ENCODE results near the gene LYZL6.
"Not testable (repeated sequence)": the region's sequence is repeated elsewhere in the genome, so short reads cannot be mapped to it uniquely, and the experiment has no call there.

Gene LYZL6

DNA sequence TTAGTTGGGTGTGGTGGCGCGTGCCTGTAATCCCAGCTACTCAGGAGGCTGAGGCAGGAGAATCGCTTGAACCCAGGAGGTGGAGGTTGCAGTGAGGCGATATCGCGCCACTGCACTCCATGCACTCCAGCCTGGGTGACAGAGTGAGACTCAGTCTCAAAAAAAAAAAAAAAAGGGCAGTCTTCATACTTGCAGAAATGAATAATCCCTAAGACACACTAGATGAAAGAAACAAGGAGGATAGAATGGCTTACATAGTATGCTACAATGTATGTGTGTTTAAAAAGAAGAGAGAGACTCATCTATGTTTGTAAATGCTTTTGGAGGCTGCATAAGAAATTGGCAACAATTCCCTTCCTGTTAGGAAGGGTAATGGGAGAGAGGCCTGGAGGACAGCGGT lies 45.7 kb downstream of the LYZL6 start:
- not testable (repeated sequence) for H3K4me1 ChIP-seq (ENCODE audit: control insufficient read depth, insufficient read depth, low read length, poor library complexity, severe bottlenecking); H3K36me3 ChIP-seq (ENCODE audit: control insufficient read depth, insufficient read depth, low read length); H3K9me3 ChIP-seq (ENCODE audit: control insufficient read depth, low read length); DNase-seq; H3K4me3 ChIP-seq (ENCODE audit: insufficient read depth, low read depth, low read length, poor library complexity, severe bottlenecking); H3K27me3 ChIP-seq (replicated peaks; ENCODE audit: control insufficient read depth, insufficient read depth, low read length, poor library complexity, severe bottlenecking)
- peak overlapping the region; percentile 16 for H3K27ac ChIP-seq (ENCODE audit: insufficient read depth, low read length, poor library complexity, severe bottlenecking)

DNA sequence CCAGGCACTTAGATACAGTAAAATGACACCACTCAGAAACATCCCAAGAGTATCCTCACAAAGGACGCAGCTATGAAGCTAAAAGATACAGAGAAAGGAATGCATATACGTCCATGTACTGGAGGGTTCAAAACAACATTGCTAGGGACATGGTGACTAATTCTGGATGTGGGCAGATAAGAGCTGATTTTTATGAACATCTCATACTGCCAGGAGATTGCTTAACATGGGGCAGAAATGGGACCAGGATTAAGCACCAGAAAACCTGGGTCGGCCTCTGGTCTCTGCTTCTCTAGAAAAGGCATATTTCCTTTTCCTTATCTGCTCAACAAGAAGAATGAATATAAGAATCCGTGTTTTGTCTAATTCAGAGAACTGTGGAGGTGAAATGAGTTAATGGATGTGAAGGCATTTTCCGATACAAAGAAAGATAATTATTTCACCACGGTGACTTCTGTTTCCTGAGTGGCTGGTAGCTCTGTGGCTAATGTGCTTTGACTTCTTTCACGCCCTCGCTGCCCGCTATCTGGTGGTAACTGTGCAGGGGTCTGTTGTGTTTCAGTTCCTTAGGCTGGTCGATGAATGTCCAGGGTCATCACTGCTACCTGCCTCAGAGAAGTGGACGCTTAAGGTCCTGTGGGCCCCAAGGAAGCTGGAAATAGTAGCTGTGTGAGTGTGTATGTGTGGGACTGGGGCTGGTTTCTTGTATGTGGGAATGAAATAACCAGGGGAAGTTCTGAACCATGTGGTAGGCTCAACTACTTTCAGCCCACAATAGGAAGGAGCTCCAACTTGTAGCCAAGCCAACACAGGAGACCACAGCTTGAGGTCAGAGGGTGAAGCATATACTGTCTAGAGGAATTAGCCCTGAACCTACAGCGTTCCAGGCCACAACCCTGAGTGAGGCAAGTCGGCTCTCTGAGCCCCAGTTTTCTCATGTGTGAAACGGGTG lies 47.6 kb downstream of the LYZL6 start:
- Histone ChIP-seq H3K27me3 (replicated peaks; ENCODE audit: control insufficient read depth, insufficient read depth, low read length, poor library complexity, severe bottlenecking) (no peaks in the 10 kb centered on the region), H3K4me1 (ENCODE audit: control insufficient read depth, insufficient read depth, low read length, poor library complexity, severe bottlenecking) (peaks cover 3% of the 10 kb centered on the region), H3K36me3 (ENCODE audit: control insufficient read depth, insufficient read depth, low read length) (no peaks in the 10 kb centered on the region), H3K4me3 (ENCODE audit: insufficient read depth, low read depth, low read length, poor library complexity, severe bottlenecking) (no peak overlapping the region), H3K27ac (ENCODE audit: insufficient read depth, low read length, poor library complexity, severe bottlenecking) (no peak overlapping the region), H3K9me3 (ENCODE audit: control insufficient read depth, low read length) (no peaks in the 10 kb centered on the region)
- peak in 1 of 3 donors; percentile 31 for DNase-seq

DNA sequence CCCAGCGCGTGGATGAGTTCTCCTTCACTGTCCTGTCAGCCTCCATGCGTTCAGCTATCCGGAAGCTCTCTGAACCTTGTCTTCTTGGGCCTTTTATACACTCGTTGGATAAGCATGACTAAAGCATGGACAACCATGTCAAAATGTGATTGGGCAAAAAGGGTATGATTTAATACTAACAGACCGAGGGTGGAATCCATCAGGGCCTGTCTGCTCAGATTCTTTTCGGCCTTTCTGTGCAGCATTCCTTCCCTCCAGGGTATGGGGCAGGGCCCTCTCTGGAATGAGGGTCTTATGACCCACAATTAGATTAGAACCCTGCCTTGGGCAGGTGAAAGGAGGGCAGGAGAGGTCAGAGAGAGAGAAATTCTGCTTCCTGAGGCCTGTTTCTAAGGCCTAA lies 49.3 kb downstream of the LYZL6 start:
- H3K4me3 ChIP-seq (ENCODE audit: insufficient read depth, low read depth, low read length, poor library complexity, severe bottlenecking): no peak overlapping the region
- peaks cover 3% of the 10 kb centered on the region for H3K4me1 ChIP-seq (ENCODE audit: control insufficient read depth, insufficient read depth, low read length, poor library complexity, severe bottlenecking)
- H3K27ac ChIP-seq (ENCODE audit: insufficient read depth, low read length, poor library complexity, severe bottlenecking): no peak overlapping the region
- no peak for DNase-seq
- no peaks in the 10 kb centered on the region for H3K27me3 ChIP-seq (replicated peaks; ENCODE audit: control insufficient read depth, insufficient read depth, low read length, poor library complexity, severe bottlenecking)
- H3K9me3 ChIP-seq (ENCODE audit: control insufficient read depth, low read length): no peaks in the 10 kb centered on the region
- H3K36me3 ChIP-seq (ENCODE audit: control insufficient read depth, insufficient read depth, low read length): no peaks in the 10 kb centered on the region

DNA sequence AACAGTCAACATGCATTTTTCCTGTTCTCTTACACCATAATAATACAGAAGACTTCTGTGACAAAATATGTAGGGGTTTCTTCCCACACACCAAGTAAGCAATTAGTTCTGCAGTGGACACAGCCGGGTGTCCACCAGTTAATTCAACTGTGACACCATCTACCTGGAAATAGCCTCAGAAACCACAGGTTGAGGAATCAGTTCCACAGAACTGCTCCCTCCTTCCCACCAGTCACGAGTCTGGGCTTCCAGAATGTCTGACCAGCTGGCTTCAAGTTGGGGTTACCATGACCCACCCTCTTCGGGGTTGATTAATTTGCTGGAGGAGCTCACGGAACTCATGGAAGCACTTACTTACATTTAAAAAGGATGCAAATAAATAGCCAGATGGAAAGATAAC lies 49.8 kb downstream of the LYZL6 start:
- Histone ChIP-seq H3K4me1 (ENCODE audit: control insufficient read depth, insufficient read depth, low read length, poor library complexity, severe bottlenecking) (peaks cover under 1% of the 10 kb centered on the region), H3K9me3 (ENCODE audit: control insufficient read depth, low read length) (no peaks in the 10 kb centered on the region), H3K36me3 (ENCODE audit: control insufficient read depth, insufficient read depth, low read length) (no peaks in the 10 kb centered on the region), H3K4me3 (ENCODE audit: insufficient read depth, low read depth, low read length, poor library complexity, severe bottlenecking) (no peak overlapping the region), H3K27ac (ENCODE audit: insufficient read depth, low read length, poor library complexity, severe bottlenecking) (no peak overlapping the region), H3K27me3 (replicated peaks; ENCODE audit: control insufficient read depth, insufficient read depth, low read length, poor library complexity, severe bottlenecking) (no peaks in the 10 kb centered on the region)
- no peak for DNase-seq

DNA sequence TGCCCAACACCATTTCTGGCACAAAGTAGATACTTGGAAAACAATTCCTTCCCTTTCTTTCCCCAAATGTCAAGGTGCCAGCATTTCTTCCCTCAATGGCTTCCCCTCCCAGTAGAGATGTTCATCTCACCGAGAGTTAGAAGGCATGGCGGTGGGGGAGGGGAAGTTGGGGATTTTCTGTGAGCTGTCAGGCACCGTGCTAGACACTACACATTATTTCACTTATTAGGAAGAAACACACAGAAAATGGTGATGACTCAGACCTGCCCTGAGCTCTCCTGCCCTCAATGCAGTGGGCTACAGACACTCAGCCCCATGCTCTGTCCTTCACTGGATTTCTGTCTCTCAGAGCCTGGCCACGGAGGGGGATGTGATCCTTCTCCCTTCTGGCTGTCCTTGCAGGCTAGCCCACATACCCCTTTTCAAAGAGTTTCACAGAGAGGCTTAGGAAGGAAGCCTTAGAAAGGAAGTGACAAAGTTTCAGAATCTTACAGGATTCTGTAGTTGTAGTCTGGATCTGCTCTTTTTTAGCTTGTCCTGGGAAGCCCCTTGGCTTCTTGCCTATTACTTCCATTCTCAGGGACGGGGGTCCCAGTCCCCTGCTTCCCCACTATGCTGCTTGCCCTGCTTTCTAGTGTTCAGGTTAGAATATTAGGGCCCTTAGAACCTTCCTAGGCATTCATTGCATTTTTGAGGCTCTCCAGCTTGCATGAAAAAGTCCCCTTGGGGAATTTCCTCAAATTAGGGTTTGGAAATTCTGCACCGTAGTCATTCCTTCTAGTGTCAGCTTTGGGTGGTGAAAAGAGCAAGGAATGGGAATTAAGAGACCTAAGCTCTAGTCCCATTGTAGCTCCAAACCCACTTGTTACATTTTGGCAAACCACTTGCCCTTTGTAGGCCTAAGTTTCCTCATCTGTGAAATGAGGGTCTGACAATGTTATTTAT lies 51.1 kb downstream of the LYZL6 start:
- H3K4me1 ChIP-seq (ENCODE audit: control insufficient read depth, insufficient read depth, low read length, poor library complexity, severe bottlenecking): no peaks in the 10 kb centered on the region
- H3K4me3 ChIP-seq (ENCODE audit: insufficient read depth, low read depth, low read length, poor library complexity, severe bottlenecking): no peak overlapping the region
- no peaks in the 10 kb centered on the region for H3K9me3 ChIP-seq (ENCODE audit: control insufficient read depth, low read length)
- H3K27ac ChIP-seq (ENCODE audit: insufficient read depth, low read length, poor library complexity, severe bottlenecking): no peak overlapping the region
- H3K27me3 ChIP-seq (replicated peaks; ENCODE audit: control insufficient read depth, insufficient read depth, low read length, poor library complexity, severe bottlenecking): no peaks in the 10 kb centered on the region
- H3K36me3 ChIP-seq (ENCODE audit: control insufficient read depth, insufficient read depth, low read length): no peaks in the 10 kb centered on the region
- DNase-seq: peak in 1 of 3 donors; percentile 47

DNA sequence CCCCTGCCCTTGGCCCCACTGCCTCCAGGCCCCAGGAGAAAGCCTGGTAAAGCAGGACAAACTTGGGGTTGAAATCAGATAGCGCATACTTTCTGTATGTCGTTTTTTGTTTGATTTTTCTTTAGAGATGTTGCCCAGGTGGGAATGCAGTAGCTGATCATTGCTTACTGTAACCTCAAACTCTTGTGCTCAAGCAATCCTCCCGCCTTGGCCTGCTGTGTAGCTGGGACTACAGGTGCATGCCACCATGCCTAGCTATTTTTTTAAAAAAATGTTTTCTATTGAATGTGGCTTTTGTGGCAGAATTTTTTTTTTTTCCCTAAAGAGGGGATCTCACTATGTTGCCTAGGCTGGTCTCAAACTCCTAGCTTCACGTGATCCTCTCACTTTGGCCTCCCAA lies 52.2 kb downstream of the LYZL6 start:
- H3K4me3 ChIP-seq (ENCODE audit: insufficient read depth, low read depth, low read length, poor library complexity, severe bottlenecking): no peak overlapping the region
- no peaks in the 10 kb centered on the region for H3K36me3 ChIP-seq (ENCODE audit: control insufficient read depth, insufficient read depth, low read length)
- no peaks in the 10 kb centered on the region for H3K9me3 ChIP-seq (ENCODE audit: control insufficient read depth, low read length)
- no peaks in the 10 kb centered on the region for H3K4me1 ChIP-seq (ENCODE audit: control insufficient read depth, insufficient read depth, low read length, poor library complexity, severe bottlenecking)
- no peak for DNase-seq
- H3K27me3 ChIP-seq (replicated peaks; ENCODE audit: control insufficient read depth, insufficient read depth, low read length, poor library complexity, severe bottlenecking): no peaks in the 10 kb centered on the region
- no peak overlapping the region for H3K27ac ChIP-seq (ENCODE audit: insufficient read depth, low read length, poor library complexity, severe bottlenecking)

DNA sequence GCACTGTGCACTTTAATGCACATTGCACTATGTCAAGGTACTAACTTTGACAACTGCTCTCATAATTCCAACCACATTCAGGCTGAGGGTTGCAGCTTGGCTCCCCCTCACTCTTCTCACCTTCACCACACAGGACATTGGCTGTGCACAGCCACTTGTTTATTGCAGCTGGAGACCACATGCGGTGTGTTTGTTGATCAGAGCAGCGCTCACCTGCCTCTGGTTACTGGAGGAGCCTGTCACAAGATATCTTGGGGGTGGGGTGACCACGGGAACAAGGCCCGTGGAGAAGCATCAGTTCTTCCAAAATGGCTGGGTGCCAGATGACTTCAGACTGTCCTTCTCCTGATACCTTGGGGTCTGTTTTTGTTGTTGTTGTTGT lies 52.7 kb downstream of the LYZL6 start:
- H3K4me1 ChIP-seq (ENCODE audit: control insufficient read depth, insufficient read depth, low read length, poor library complexity, severe bottlenecking): no peaks in the 10 kb centered on the region
- no peaks in the 10 kb centered on the region for H3K9me3 ChIP-seq (ENCODE audit: control insufficient read depth, low read length)
- peak; percentile 37 to 54 (median 53) for DNase-seq
- no peaks in the 10 kb centered on the region for H3K36me3 ChIP-seq (ENCODE audit: control insufficient read depth, insufficient read depth, low read length)
- no peaks in the 10 kb centered on the region for H3K27me3 ChIP-seq (replicated peaks; ENCODE audit: control insufficient read depth, insufficient read depth, low read length, poor library complexity, severe bottlenecking)
- no peak overlapping the region for H3K27ac ChIP-seq (ENCODE audit: insufficient read depth, low read length, poor library complexity, severe bottlenecking)
- no peak overlapping the region for H3K4me3 ChIP-seq (ENCODE audit: insufficient read depth, low read depth, low read length, poor library complexity, severe bottlenecking)

DNA sequence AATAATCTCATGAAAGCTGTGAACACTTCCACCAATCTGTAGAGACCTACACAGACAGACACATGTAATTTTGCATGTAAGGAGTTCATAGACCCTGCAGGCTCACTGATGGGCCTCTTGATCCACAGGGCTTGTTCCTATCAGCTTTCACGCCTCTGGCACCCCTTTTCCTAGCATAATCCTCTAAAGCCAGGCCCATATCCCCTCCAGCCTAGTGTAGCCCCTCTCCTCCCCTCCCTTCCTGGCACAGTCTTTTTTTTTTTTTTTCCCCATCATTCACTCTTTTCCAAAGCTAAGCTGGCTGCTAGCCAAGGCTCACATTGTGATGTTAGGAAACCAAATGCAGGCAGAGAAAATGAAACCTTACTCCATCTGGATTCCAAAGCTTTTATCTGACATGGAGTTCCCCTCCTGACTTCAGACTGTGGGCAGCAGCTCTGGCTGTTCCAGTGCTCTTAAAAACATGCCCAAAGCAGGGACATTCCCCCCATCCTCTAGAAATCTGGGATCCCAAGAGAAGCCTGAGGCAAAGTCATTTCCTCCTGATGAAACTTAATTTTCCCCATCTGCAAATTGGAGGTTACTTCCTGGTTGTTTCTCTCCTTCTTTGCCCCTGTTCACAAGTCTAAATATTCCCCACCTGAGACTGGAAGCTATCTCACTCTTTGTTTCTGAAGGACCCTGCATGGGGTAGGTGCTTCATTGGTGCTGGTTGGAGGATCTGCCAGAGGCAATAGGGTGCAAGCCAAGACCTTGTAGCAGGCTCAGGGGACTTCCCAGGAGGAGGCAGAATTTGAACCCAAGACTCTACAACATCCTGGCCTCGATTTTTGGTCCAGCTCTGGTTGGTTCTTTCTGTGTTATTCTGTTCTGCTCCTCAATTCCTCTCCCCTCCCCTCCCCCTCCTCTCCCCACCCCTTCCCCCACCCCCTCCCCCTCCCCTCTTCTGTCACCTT lies 53.4 kb downstream of the LYZL6 start:
- H3K36me3 ChIP-seq (ENCODE audit: control insufficient read depth, insufficient read depth, low read length): no peaks in the 10 kb centered on the region
- no peak overlapping the region for H3K4me3 ChIP-seq (ENCODE audit: insufficient read depth, low read depth, low read length, poor library complexity, severe bottlenecking)
- no peak for DNase-seq
- no peaks in the 10 kb centered on the region for H3K27me3 ChIP-seq (replicated peaks; ENCODE audit: control insufficient read depth, insufficient read depth, low read length, poor library complexity, severe bottlenecking)
- H3K9me3 ChIP-seq (ENCODE audit: control insufficient read depth, low read length): no peaks in the 10 kb centered on the region
- H3K4me1 ChIP-seq (ENCODE audit: control insufficient read depth, insufficient read depth, low read length, poor library complexity, severe bottlenecking): no peaks in the 10 kb centered on the region
- H3K27ac ChIP-seq (ENCODE audit: insufficient read depth, low read length, poor library complexity, severe bottlenecking): peak overlapping the region; percentile 9

DNA sequence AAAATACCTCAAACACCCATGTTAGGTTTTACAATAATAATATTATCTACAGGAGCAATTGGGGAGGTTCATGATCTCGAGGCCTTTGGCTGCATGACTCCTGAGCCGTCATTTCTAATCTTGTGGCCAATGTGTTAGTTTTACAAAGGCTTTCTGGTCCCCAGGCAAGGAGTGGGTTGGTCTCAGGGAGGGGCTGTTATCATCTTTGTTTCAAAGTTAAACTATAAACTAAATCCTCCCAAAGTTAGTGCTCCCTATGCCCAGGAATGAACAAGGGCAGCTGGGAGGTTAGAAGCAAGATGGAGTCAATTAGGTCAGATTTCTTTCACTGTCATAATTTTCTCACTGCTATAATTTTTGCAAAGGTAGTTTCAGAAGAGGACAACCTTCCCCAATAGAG lies 54.3 kb downstream of the LYZL6 start:
- Histone ChIP-seq H3K27ac (ENCODE audit: insufficient read depth, low read length, poor library complexity, severe bottlenecking) (no peak overlapping the region), H3K4me1 (ENCODE audit: control insufficient read depth, insufficient read depth, low read length, poor library complexity, severe bottlenecking) (no peaks in the 10 kb centered on the region), H3K36me3 (ENCODE audit: control insufficient read depth, insufficient read depth, low read length) (no peaks in the 10 kb centered on the region), H3K9me3 (ENCODE audit: control insufficient read depth, low read length) (no peaks in the 10 kb centered on the region), H3K4me3 (ENCODE audit: insufficient read depth, low read depth, low read length, poor library complexity, severe bottlenecking) (no peak overlapping the region), H3K27me3 (replicated peaks; ENCODE audit: control insufficient read depth, insufficient read depth, low read length, poor library complexity, severe bottlenecking) (no peaks in the 10 kb centered on the region)
- no peak for DNase-seq

Measured in effector memory CD4-positive, alpha-beta T cell (primary cell).